GM19351 (cell line): Measurements from ENCODE around the gene CDH6.
A peak's percentile ranks its signal among the peaks of the same experiment; 100 is the strongest.
"Not testable (repeated sequence)": the region's sequence is repeated elsewhere in the genome, so short reads cannot be mapped to it uniquely, and the experiment has no call there.

Source experiments
- ATAC-seq: cut with Tn5 transposase; IDR thresholded peaks from one replicate; pipeline ENCODE4 v1.9.1; 2021; ENCODE audit warnings: mild to moderate bottlenecking, moderate library complexity; ENCODE audit not compliant: unreplicated experiment

The CDH6 gene

GRCh38 chr5:31322946-31323345, 129.5 kb downstream of the CDH6 start:
- ATAC-seq: no peak

- ATAC-seq: no peak
These were observed 131.4 kb downstream of the CDH6 start for GRCh38 chr5:31324842-31325241.

- no peak for ATAC-seq
These were observed 134.7 kb downstream of the CDH6 start for GRCh38 chr5:31328040-31328733.

- no peak for ATAC-seq
These were observed 136.2 kb downstream of the CDH6 start for GRCh38 chr5:31329715-31330114.

GRCh38 chr5:31332160-31332559, 138.7 kb downstream of the CDH6 start:
- ATAC-seq: no peak

GRCh38 chr5:31333475-31333874, 140.0 kb downstream of the CDH6 start:
- no peak for ATAC-seq

GRCh38 chr5:31334061-31334860, 140.8 kb downstream of the CDH6 start:
- ATAC-seq: no peak

- no peak for ATAC-seq
These were observed 142.0 kb downstream of the CDH6 start for GRCh38 chr5:31335456-31335855.

- no peak for ATAC-seq
These were observed 150.5 kb downstream of the CDH6 start for GRCh38 chr5:31343946-31344345.

GRCh38 chr5:31346896-31347551, 153.5 kb downstream of the CDH6 start:
- no peak for ATAC-seq

GRCh38 chr5:31347552-31347905, 154.0 kb downstream of the CDH6 start:
- ATAC-seq: no peak

- no peak for ATAC-seq
These were observed 156.9 kb downstream of the CDH6 start for GRCh38 chr5:31350395-31350794.

- ATAC-seq: no peak
These were observed 161.9 kb downstream of the CDH6 start for GRCh38 chr5:31355337-31355736.

- ATAC-seq: no peak
These were observed 163.6 kb downstream of the CDH6 start for GRCh38 chr5:31357038-31357437.

GRCh38 chr5:31359839-31360238, 166.4 kb downstream of the CDH6 start:
- peak; percentile 60 for ATAC-seq

GRCh38 chr5:31361234-31361633, 167.7 kb downstream of the CDH6 start:
- no peak for ATAC-seq

- ATAC-seq: not testable (repeated sequence)
These were observed 168.4 kb downstream of the CDH6 start for GRCh38 chr5:31361704-31362528.

GRCh38 chr5:31362529-31362900, 169.0 kb downstream of the CDH6 start:
- no peak for ATAC-seq

GRCh38 chr5:31362931-31363568, 169.6 kb downstream of the CDH6 start:
- no peak for ATAC-seq

GRCh38 chr5:31364881-31365636, 171.6 kb downstream of the CDH6 start:
- no peak for ATAC-seq
